BLaER1 treated with 17β-estradiol and CSF1 and Interleukin-3, amounts not matched to agents 10 nM and 100 nM (cell line): ENCODE data around the gene SREK1.

Experiments
- H3K27ac ChIP-seq, 11 experiments: shearing (Covaris generic); formaldehyde crosslinking; 2 replicates each; pipeline ENCODE4 v1.8.1; 2022
- H3K27me3 ChIP-seq, 11 experiments: shearing (Covaris generic); formaldehyde crosslinking; 2 replicates each; pipeline ENCODE4 v1.8.1; 2022
- H3K36me3 ChIP-seq, 11 experiments: shearing (Covaris generic); formaldehyde crosslinking; 2 replicates each; pipeline ENCODE4 v1.8.1; 2022
- H3K4me1 ChIP-seq, 10 experiments: shearing (Covaris generic); formaldehyde crosslinking; 2 replicates each; pipeline ENCODE4 v1.8.1; 2022
- H3K4me2 ChIP-seq, 11 experiments: shearing (Covaris generic); formaldehyde crosslinking; 2 replicates each; pipeline ENCODE4 v1.8.1; 2022
- H3K4me3 ChIP-seq, 10 experiments: shearing (Covaris generic); formaldehyde crosslinking; 2 replicates each; pipeline ENCODE4 v1.8.1; 2022
- H3K9ac ChIP-seq, 11 experiments: shearing (Covaris generic); formaldehyde crosslinking; 2 replicates each; pipeline ENCODE4 v1.8.1; 2022
- H3K9me3 ChIP-seq, 11 experiments: shearing (Covaris generic); formaldehyde crosslinking; replicated peaks in 1 of 11; 2 replicates each; pipeline ENCODE4 v1.8.1; 2022
- H4K20me1 ChIP-seq, 11 experiments: shearing (Covaris generic); formaldehyde crosslinking; 2 replicates each; pipeline ENCODE4 v1.8.1; 2022
- Cebpa-rat ChIP-seq, 11 experiments: shearing (Covaris generic); IDR thresholded peaks; 2 replicates each; pipeline ENCODE4 v1.8.1; 2022

SREK1 gene

GRCh38 chr5:66170195-66170919 lies 26.3 kb downstream of the SREK1 start:
- peak overlapping the region in 6 of 11 experiments; percentile 6 to 64 (median 32); a peak in 9 of 22 replicates for H3K4me2 ChIP-seq
- H3K36me3 ChIP-seq: peaks cover 64 to 88% (median 71%) of the 10 kb centered on the region in 11 experiments
- no peak overlapping the region; a peak in 1 of 22 replicates for H3K9ac ChIP-seq
- H4K20me1 ChIP-seq: peaks cover 17 to 74% (median 41%) of the 10 kb centered on the region in 11 experiments; a peak in 21 of 22 replicates
- no peak for TF ChIP-seq Cebpa-rat (IDR thresholded peaks at IDR 0.05)
- peak overlapping the region in 3 of 11 experiments; percentile 17 to 26 (median 23); a peak in 3 of 22 replicates for H3K27ac ChIP-seq
- H3K4me1 ChIP-seq: peaks cover 20 to 59% (median 49%) of the 10 kb centered on the region in 10 experiments
- H3K27me3 ChIP-seq: no peaks in the 10 kb centered on the region
- H3K4me3 ChIP-seq: no peak overlapping the region
- H3K9me3 ChIP-seq: no peaks in the 10 kb centered on the region

GRCh38 chr5:66171349-66172344 lies 27.5 kb downstream of the SREK1 start:
- H3K4me2 ChIP-seq: peak overlapping the region in 3 of 11 experiments; percentile 6 to 36 (median 28); a peak in 6 of 22 replicates
- peaks cover 64 to 88% (median 71%) of the 10 kb centered on the region in 11 experiments for H3K36me3 ChIP-seq

GRCh38 chr5:66174338-66174737 lies 30.2 kb downstream of the SREK1 start:
- Histone ChIP-seq H3K36me3 (peaks cover 82 to 95% (median 90%) of the 10 kb centered on the region in 11 experiments), H3K9me3 (no peaks in the 10 kb centered on the region), H3K4me1 (peaks cover under 1 to 24% (median 19%) of the 10 kb centered on the region in 10 experiments; a peak in 18 of 20 replicates), H3K4me3 (no peak overlapping the region), H3K27me3 (no peaks in the 10 kb centered on the region), H3K4me2 (no peak overlapping the region), H4K20me1 (peaks cover 15 to 65% (median 28%) of the 10 kb centered on the region in 11 experiments; a peak in 21 of 22 replicates), H3K9ac (no peak overlapping the region), H3K27ac (no peak overlapping the region)
- no peak for TF ChIP-seq Cebpa-rat (IDR thresholded peaks at IDR 0.05)

More at GRCh38 chr5:66171349-66172344, 27.5 kb downstream of the SREK1 start:
- Histone ChIP-seq H3K9me3 (no peaks in the 10 kb centered on the region), H3K27me3 (no peaks in the 10 kb centered on the region), H3K4me3 (no peak overlapping the region), H3K27ac (peak overlapping the region in 2 of 11 experiments; percentile 6 to 23; a peak in 3 of 22 replicates), H4K20me1 (peaks cover 24 to 69% (median 40%) of the 10 kb centered on the region in 11 experiments), H3K4me1 (peaks cover 12 to 47% (median 36%) of the 10 kb centered on the region in 10 experiments), H3K9ac (no peak overlapping the region)
- no peak for TF ChIP-seq Cebpa-rat (IDR thresholded peaks at IDR 0.05)

GRCh38 chr5:66178799-66179198 lies 34.7 kb downstream of the SREK1 start:
- H3K4me3 ChIP-seq: no peak overlapping the region
- H3K9me3 ChIP-seq: no peaks in the 10 kb centered on the region
- H3K4me1 ChIP-seq: no peaks in the 10 kb centered on the region
- no peak overlapping the region for H3K27ac ChIP-seq
- peaks cover 0 to 46% (median 3%) of the 10 kb centered on the region in 11 experiments; a peak in 10 of 22 replicates for H4K20me1 ChIP-seq
- H3K36me3 ChIP-seq: peaks cover 85 to 99% (median 96%) of the 10 kb centered on the region in 11 experiments
- no peak overlapping the region for H3K4me2 ChIP-seq
- H3K27me3 ChIP-seq: no peaks in the 10 kb centered on the region
- no peak overlapping the region for H3K9ac ChIP-seq
- TF ChIP-seq Cebpa-rat (IDR thresholded peaks at IDR 0.05): no peak

- no peaks in the 10 kb centered on the region for H3K27me3 ChIP-seq
- no peak for TF ChIP-seq Cebpa-rat (IDR thresholded peaks at IDR 0.05)
Observed at GRCh38 chr5:66179297-66180051, 35.4 kb downstream of the SREK1 start.

GRCh38 chr5:66180282-66181155 lies 36.4 kb downstream of the SREK1 start:
- Histone ChIP-seq H3K27me3 (no peaks in the 10 kb centered on the region), H3K4me2 (no peak overlapping the region), H3K27ac (no peak overlapping the region), H3K36me3 (peaks cover 82 to 99% (median 92%) of the 10 kb centered on the region in 11 experiments), H3K9me3 (no peaks in the 10 kb centered on the region), H3K4me3 (no peak overlapping the region), H3K4me1 (no peaks in the 10 kb centered on the region), H4K20me1 (peaks cover 0 to 31% (median 3%) of the 10 kb centered on the region in 11 experiments; a peak in 9 of 22 replicates), H3K9ac (no peak overlapping the region)
- TF ChIP-seq Cebpa-rat (IDR thresholded peaks at IDR 0.05): no peak

More at GRCh38 chr5:66179297-66180051, 35.4 kb downstream of the SREK1 start:
- Histone ChIP-seq H3K27ac (no peak overlapping the region), H3K4me1 (no peaks in the 10 kb centered on the region), H3K4me2 (no peak overlapping the region), H4K20me1 (peaks cover 0 to 41% (median 3%) of the 10 kb centered on the region in 11 experiments; a peak in 9 of 22 replicates), H3K36me3 (peaks cover 89 to 100% (median 97%) of the 10 kb centered on the region in 11 experiments), H3K9ac (no peak overlapping the region), H3K4me3 (no peak overlapping the region), H3K9me3 (no peaks in the 10 kb centered on the region)

GRCh38 chr5:66186108-66186507 lies 42.0 kb downstream of the SREK1 start:
- Histone ChIP-seq H3K27ac (no peak overlapping the region), H3K9ac (no peak overlapping the region), H3K36me3 (peaks cover 26 to 53% (median 36%) of the 10 kb centered on the region in 11 experiments), H3K27me3 (no peaks in the 10 kb centered on the region), H4K20me1 (0 out of 22 replicates have a peak, but pooled peaks cover 0 to under 1% (median 0%) of the 10 kb centered on the region in 11 experiments), H3K9me3 (peaks cover 0 to 14% (median 4%) of the 10 kb centered on the region in 11 experiments; a peak in 3 of 22 replicates), H3K4me3 (no peak overlapping the region), H3K4me2 (no peak overlapping the region), H3K4me1 (no peaks in the 10 kb centered on the region)
- TF ChIP-seq Cebpa-rat (IDR thresholded peaks at IDR 0.05): no peak
